ENCODE results near the gene NOL6.
"Not testable (repeated sequence)": the region's sequence is repeated elsewhere in the genome, so short reads cannot be mapped to it uniquely, and the experiment has no call there.

The NOL6 gene, protein sequence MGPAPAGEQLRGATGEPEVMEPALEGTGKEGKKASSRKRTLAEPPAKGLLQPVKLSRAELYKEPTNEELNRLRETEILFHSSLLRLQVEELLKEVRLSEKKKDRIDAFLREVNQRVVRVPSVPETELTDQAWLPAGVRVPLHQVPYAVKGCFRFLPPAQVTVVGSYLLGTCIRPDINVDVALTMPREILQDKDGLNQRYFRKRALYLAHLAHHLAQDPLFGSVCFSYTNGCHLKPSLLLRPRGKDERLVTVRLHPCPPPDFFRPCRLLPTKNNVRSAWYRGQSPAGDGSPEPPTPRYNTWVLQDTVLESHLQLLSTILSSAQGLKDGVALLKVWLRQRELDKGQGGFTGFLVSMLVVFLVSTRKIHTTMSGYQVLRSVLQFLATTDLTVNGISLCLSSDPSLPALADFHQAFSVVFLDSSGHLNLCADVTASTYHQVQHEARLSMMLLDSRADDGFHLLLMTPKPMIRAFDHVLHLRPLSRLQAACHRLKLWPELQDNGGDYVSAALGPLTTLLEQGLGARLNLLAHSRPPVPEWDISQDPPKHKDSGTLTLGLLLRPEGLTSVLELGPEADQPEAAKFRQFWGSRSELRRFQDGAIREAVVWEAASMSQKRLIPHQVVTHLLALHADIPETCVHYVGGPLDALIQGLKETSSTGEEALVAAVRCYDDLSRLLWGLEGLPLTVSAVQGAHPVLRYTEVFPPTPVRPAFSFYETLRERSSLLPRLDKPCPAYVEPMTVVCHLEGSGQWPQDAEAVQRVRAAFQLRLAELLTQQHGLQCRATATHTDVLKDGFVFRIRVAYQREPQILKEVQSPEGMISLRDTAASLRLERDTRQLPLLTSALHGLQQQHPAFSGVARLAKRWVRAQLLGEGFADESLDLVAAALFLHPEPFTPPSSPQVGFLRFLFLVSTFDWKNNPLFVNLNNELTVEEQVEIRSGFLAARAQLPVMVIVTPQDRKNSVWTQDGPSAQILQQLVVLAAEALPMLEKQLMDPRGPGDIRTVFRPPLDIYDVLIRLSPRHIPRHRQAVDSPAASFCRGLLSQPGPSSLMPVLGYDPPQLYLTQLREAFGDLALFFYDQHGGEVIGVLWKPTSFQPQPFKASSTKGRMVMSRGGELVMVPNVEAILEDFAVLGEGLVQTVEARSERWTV

GRCh38 chr9:33473643-33474352, at the start of gene NOL6:
TSS of gene NOL6 (minus strand) at chr9:33473924. CDS start at chr9:33473842, 82 bp downstream.
- peak; percentile 99 for DNase-seq

DNA sequence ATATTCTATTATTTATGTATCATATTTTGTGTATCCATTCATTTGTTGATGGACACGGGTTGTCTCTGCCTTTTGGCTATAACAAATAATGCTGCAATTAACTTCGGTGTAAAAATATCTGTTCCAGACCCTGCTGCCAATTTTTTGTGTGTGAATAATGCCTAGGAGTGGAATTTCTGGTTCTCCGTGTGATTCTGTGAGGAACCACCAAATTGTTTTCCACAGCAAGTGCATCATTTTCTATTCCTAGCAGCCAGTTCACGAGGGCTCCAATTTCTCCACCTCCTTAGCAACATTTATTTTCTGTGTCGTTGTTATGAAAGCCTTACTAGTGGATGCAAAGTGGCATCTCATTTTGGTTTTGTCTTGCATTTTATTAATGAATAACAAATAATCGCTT, 48.1 kb upstream of the NOL6 start:
- DNase-seq, result not testable (repeated sequence)

GRCh38 chr9:33517934-33518577, 44.3 kb upstream of the NOL6 start:
- DNase-seq, result not testable (repeated sequence)

GRCh38 chr9:33517373-33517772, 43.6 kb upstream of the NOL6 start:
- peak; percentile 24 for DNase-seq

DNA sequence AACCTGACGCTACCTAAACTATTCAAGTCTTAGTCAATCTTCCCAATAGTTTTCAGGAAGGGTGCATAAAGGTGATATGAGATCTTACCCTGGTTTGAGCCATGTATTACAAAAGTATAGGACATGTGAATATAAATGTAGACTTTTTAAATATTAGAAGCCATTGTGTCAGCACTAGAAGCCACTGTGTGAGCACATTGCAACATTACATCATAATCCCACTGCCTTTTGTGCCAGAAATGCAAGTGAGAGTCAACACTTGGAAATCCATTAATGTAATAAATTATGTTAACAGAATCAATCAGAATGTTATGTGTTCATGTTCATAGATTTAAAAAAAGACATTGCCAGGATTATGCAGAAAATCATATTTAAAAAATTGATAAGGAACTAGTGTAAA, 42.7 kb upstream of the NOL6 start:
- not testable (repeated sequence) for DNase-seq

DNA sequence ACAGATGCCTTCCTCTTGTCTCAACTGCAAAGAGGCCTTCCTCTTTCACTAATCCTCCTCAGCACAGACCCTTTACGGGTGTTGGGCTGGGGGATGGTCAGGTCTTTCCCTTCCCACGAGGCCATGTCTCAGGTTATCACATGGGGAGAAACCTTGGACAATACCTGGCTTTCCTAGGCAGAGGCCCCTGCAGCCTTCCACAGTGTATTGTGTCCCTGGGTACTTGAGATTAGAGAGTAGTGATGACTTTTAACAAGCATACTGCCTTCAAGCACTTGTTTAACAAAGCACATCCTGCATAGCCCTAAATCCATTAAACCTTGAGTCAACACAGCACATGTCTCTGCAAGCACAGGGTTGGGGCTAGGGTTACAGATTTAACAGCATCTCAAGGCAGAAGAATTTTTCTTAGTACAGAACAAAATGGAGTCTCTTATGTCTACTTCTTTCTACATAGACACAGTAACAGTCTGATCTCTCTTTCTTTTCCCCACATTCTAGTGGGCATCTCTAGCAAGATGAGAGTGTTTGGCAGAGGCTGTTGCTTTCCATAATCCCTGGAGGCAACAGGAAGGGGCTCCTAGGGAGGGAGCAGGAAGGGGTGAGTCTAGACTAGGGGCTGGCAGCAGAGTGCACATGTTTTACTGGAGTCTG, 41.7 kb upstream of the NOL6 start:
- not testable (repeated sequence) for DNase-seq

DNA sequence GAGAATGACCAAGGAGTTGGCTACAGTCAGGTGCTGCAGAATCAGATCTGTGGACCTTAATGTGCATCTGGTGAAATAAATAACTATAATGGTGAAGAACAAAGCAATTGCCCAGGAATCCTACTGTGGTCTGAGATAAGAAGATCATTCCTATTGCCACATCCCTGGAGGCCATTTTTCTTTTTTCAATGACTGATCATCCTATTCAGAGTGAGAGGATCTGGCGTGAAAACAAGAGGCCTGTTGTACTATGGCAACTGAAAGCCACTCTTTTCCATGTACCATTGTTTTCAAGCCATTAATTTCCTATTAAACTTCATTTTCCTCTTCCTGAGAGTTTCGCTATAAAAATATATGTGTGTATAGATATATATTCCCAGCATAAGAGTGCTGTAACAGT, 38.8 kb upstream of the NOL6 start:
- DNase-seq, result not testable (repeated sequence)

GRCh38 chr9:33511184-33511517, 37.4 kb upstream of the NOL6 start:
- not testable (repeated sequence) for DNase-seq

- peak; percentile 52 for DNase-seq
Measured at GRCh38 chr9:33510262-33511183, 36.8 kb upstream of the NOL6 start.

GRCh38 chr9:33506626-33507370, 33.1 kb upstream of the NOL6 start:
- DNase-seq, result no peak

DNA sequence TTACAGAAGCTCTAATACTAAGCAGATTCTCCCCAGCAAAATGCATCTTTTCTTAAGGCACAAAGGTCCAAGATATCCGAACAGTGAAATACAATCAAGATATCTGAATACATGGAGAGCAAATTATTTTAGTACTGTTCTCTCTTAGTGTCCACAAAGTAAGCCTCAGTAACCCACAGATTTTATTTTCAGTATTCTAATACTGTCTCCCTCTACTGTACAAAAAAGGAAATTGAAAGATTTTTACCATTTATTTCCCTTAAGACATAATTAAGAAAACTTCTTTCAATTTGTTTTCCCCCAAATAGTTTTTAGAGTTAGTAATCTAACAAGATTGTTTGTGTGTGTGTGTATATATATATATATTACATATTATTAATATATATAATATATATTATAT, 24.7 kb upstream of the NOL6 start:
- DNase-seq, result no peak

- not testable (repeated sequence) for DNase-seq
Measured at GRCh38 chr9:33493819-33494218, 20.1 kb upstream of the NOL6 start.

DNA sequence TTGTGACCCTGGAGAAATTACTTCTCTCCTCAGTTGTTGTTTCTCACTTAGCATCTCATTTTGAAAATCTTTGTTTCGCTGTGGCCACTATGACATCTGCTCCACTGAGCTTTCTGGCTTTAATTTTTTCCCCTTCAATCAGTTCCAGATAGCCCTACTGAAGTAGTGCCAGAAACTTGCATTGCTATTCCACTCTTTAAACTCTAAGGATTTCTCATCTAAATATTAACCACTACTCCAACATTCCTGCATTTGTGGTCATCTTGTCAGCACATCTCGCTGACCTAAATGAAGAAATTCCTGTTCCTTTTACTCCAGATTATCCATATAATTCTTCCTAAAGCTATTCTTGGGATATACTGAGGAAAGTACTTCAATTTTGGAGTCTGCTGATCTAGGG, 15.3 kb upstream of the NOL6 start:
- no peak for DNase-seq

GRCh38 chr9:33485312-33485711, 11.6 kb upstream of the NOL6 start:
- DNase-seq, result not testable (repeated sequence)

GRCh38 chr9:33480976-33481375, 7.3 kb upstream of the NOL6 start:
- DNase-seq, result no peak

- no peak for DNase-seq
Measured at GRCh38 chr9:33480106-33480505, 6.4 kb upstream of the NOL6 start.

DNA sequence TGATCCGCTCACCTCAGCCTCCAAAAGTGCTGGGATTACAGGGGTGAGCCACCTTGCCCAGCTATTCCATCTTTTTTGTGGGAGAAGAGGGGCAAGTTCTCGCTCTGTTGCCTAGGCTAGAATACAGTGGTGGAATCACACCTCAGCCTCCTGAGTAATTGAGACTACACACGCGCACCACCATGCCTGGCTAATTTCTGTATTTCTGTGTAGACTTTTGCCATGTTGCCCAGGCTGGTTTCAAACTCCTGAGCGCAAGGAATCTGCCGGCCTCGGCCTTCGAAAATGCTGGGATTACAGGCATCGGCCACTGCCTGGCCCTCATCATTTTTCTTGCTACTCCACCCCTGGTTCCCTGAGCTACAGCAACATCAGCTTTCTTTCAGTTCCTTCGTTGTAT, 2.8 kb upstream of the NOL6 start:
- no peak for DNase-seq

DNA sequence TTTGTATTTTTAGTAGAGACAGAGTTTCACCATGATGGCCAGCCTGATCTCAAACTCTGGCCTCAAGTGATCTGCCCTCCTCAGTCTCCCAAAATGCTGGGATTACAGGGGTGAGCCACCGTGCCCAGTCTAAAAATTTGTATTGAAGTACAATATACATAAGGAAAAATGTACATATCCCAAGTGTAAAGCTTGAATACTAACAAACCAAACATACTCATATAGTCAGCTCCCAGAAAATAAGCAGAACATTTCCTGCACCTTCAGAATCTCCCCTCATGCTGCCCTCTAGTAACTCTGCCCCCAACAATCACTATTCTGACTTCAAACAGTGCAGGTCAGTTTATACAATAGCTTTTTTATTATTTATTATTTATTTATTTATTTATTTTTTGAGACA, 1.6 kb upstream of the NOL6 start:
- DNase-seq, result no peak

GRCh38 chr9:33472881-33473615, 676 bp downstream of the NOL6 start:
- DNase-seq, result no peak

All from CD4-positive, alpha-beta T cell treated with Interleukin-17A for 4 hours (primary cell).